Measurements from ENCODE around the gene RFPL3.
"Not testable (repeated sequence)": the region's sequence is repeated elsewhere in the genome, so short reads cannot be mapped to it uniquely, and the experiment has no call there.

DNA sequence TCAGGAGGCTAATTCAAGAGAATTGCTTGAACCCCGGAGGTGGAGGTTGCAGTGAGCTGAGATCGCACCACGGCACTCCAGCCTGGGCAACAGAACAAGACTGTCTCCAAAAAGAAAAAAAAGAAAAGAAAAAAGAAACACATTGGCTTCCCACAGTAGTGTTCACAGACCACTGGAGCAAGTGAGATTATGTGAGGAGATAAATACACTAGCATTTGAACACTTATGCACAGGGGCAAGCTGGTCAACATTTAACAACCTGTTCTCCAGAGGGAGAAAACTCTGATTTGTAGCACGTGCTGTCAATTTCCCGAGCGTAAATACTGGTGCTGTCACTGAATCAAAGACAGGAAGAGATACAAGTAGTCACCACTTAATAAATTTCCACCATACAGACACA, 20.2 kb upstream of the RFPL3 start:
- TF ChIP-seq, protein P1, sequence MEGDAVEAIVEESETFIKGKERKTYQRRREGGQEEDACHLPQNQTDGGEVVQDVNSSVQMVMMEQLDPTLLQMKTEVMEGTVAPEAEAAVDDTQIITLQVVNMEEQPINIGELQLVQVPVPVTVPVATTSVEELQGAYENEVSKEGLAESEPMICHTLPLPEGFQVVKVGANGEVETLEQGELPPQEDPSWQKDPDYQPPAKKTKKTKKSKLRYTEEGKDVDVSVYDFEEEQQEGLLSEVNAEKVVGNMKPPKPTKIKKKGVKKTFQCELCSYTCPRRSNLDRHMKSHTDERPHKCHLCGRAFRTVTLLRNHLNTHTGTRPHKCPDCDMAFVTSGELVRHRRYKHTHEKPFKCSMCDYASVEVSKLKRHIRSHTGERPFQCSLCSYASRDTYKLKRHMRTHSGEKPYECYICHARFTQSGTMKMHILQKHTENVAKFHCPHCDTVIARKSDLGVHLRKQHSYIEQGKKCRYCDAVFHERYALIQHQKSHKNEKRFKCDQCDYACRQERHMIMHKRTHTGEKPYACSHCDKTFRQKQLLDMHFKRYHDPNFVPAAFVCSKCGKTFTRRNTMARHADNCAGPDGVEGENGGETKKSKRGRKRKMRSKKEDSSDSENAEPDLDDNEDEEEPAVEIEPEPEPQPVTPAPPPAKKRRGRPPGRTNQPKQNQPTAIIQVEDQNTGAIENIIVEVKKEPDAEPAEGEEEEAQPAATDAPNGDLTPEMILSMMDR (conservative IDR thresholded peaks at IDR 0.05; ENCODE audit: low read length) = not testable (repeated sequence)
- TF ChIP-seq EZH2phosphoT487 (IDR thresholded peaks at IDR 0.05; ENCODE audit: borderline replicate concordance) = not testable (repeated sequence)
